Activated T-helper 2 cell treated with anti-CD3 and anti-CD28 coated beads, Interferon-gamma antibody, Interleukin-2, Interleukin-4, amounts not matched to agents 10 μg/mL and 5 μg/mL and 100 μg/mL, durations not matched to agents 14 hours and 24 hours and 36 hours (primary cell): ENCODE results near the gene ZFPM1. TPM values are rescaled to one million over a fixed set of nuclear protein-coding genes. Genes with fewer than 3 reads are reported as not detected.

Experiments
- DNase-seq: peaks from one replicate; pipeline ENCODE4 v3.0.0; 2021; ENCODE audit warnings: low spot score
- H3K27ac Mint-ChIP-seq: one replicate; pipeline ENCODE4 v1.8.0; 2021; ENCODE audit warnings: mixed read lengths
- H3K27me3 Mint-ChIP-seq: one replicate; pipeline ENCODE4 v1.8.0; 2021; ENCODE audit warnings: low read depth, mixed read lengths
- H3K36me3 Mint-ChIP-seq: one replicate; pipeline ENCODE4 v1.8.0; 2021; ENCODE audit warnings: low read depth, mixed read lengths
- H3K4me1 Mint-ChIP-seq: one replicate; pipeline ENCODE4 v1.8.0; 2021; ENCODE audit warnings: low read depth, mixed read lengths
- H3K4me3 Mint-ChIP-seq: one replicate; pipeline ENCODE4 v1.8.0; 2021; ENCODE audit warnings: low read depth, mild to moderate bottlenecking, moderate library complexity, mixed read lengths
- H3K9me3 Mint-ChIP-seq: one replicate; pipeline ENCODE4 v1.8.0; 2021; ENCODE audit warnings: mixed read lengths
- intact Hi-C: fragments of 100-400 bp; cut with micrococcal nuclease; formaldehyde crosslinking; loops from one replicate; pipeline ENCODE4 v1.15.1; 2023
- total RNA-seq: library from RNA; stranded (reverse); gene quantifications from 2 replicates; pipeline ENCODE4 v1.2.3, GENCODE V29; 2022

The ZFPM1 gene
- total RNA-seq, 1 donor from 2014 or later, result 14.5 TPM

- H3K4me3 Mint-ChIP-seq, result no peak overlapping the region
- H3K4me1 Mint-ChIP-seq, result no peaks in the 10 kb centered on the region
- no peaks in the 10 kb centered on the region for H3K36me3 Mint-ChIP-seq
- no peaks in the 10 kb centered on the region for H3K9me3 Mint-ChIP-seq
- no peaks in the 10 kb centered on the region for H3K27me3 Mint-ChIP-seq
- intact Hi-C loops, result no loop called here
- H3K27ac Mint-ChIP-seq, result no peak overlapping the region
- no peak for DNase-seq
Measured at GRCh38 chr16:88489163-88489741, 36.2 kb downstream of the ZFPM1 start.

DNA sequence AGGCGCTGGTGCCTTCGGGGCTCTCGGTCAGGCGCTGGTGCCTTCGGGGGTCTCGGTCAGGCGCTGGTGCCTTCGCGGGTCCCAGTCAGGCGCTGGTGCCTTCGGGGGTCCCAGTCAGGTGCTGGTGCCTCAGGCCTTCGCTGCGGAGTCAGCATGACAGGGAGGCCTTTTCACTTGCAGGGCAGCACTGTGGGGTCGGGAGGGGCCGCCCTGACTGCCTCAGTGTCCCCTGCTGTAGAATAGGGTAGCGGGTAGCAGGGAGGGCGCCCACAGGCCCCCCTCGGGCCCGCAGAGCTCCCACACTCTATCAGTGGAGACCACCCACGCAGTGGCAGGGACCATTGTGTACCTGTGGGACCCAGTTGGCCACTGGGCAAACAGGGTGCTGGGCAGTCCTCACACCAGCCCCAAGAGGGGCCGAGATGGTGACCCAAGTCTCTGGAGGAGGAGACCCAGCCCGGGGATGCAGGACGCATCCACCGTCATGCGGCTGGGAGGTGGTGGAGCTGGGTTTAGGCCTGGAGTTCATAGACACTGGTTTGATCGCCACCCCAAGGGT is 38.0 kb downstream of the ZFPM1 start:
- H3K4me1 Mint-ChIP-seq, result no peaks in the 10 kb centered on the region
- intact Hi-C loops, result no loop called here
- no peak overlapping the region for H3K27ac Mint-ChIP-seq
- no peaks in the 10 kb centered on the region for H3K36me3 Mint-ChIP-seq
- no peaks in the 10 kb centered on the region for H3K27me3 Mint-ChIP-seq
- DNase-seq, result no peak
- H3K9me3 Mint-ChIP-seq, result no peaks in the 10 kb centered on the region
- no peak overlapping the region for H3K4me3 Mint-ChIP-seq

DNA sequence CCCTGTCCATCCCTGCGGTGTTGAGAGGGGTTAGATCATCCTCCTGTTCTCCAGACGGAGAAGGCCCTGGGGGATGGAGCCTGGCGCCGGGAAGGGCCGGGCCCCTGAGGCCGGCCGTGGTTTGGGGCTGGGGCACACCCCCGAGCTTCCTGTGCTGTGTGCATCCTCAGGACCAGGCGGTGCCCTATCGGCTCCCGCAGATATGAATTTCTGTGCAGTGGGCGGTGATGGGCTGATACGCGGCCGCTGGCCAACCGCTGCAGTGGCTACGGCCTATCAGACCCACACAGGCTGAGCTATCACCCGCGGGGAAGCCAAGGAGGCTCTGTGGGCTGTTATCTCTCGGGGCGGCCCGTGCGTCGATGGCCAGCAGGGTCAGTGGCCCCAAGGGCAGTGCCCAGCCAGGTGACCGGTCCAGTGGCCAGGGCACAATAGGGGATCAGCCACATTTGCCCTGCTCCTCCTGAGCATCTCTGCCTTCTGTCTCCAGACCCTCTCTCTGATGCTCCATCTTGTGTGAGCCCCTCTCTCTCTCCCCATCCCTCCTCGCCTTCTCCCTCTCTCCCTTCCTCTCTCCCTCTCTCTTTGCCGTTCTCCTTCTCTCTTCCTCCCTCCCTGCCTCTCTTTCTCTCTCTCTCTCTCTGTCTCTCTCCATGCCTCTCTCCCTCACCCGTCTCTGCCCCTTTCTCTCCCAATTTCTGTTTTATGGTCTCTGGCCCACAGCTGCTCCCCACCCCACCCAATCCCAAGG is 38.7 kb downstream of the ZFPM1 start:
- H3K27me3 Mint-ChIP-seq, result no peaks in the 10 kb centered on the region
- no peak overlapping the region for H3K27ac Mint-ChIP-seq
- H3K36me3 Mint-ChIP-seq, result no peaks in the 10 kb centered on the region
- intact Hi-C loops, result no loop called here
- no peaks in the 10 kb centered on the region for H3K9me3 Mint-ChIP-seq
- H3K4me3 Mint-ChIP-seq, result no peak overlapping the region
- no peaks in the 10 kb centered on the region for H3K4me1 Mint-ChIP-seq
- DNase-seq, result no peak

DNA sequence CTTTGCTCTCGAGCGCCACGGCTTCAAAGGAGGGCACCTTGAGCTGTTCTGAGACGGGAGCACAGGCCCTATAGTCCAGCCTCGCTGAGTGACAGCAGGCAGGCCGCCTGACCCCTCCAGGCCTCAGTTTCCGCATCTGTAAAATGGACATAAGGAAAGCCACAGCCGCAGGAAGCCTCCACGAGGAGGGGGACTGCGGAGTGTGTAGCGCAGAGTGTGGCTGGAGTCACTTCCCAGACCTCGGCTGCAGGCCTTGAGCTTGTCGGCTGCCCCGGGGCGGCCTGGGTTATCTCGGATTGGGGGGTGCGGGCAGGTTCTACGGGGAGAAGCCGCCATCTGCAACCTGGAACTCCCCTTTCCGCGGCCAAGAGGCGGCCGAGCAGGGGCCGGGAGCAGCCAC is 40.8 kb downstream of the ZFPM1 start:
- intact Hi-C loops, result no loop called here
- Mint-ChIP-seq H3K36me3 (no peaks in the 10 kb centered on the region), H3K9me3 (no peaks in the 10 kb centered on the region), H3K27me3 (no peaks in the 10 kb centered on the region), H3K4me1 (no peaks in the 10 kb centered on the region), H3K4me3 (no peak overlapping the region), H3K27ac (no peak overlapping the region)
- no peak for DNase-seq

GRCh38 chr16:88494335-88495154 is 41.5 kb downstream of the ZFPM1 start:
- Mint-ChIP-seq H3K4me1 (no peaks in the 10 kb centered on the region), H3K27me3 (no peaks in the 10 kb centered on the region), H3K27ac (no peak overlapping the region), H3K4me3 (no peak overlapping the region), H3K36me3 (no peaks in the 10 kb centered on the region), H3K9me3 (no peaks in the 10 kb centered on the region)
- intact Hi-C loops, result no loop called here
- DNase-seq, result no peak

GRCh38 chr16:88495268-88495772 is 42.2 kb downstream of the ZFPM1 start:
- H3K36me3 Mint-ChIP-seq, result no peaks in the 10 kb centered on the region
- H3K27ac Mint-ChIP-seq, result no peak overlapping the region
- no peaks in the 10 kb centered on the region for H3K27me3 Mint-ChIP-seq
- intact Hi-C loops, result no loop called here
- no peaks in the 10 kb centered on the region for H3K9me3 Mint-ChIP-seq
- DNase-seq, result no peak
- H3K4me3 Mint-ChIP-seq, result no peak overlapping the region
- H3K4me1 Mint-ChIP-seq, result no peaks in the 10 kb centered on the region

DNA sequence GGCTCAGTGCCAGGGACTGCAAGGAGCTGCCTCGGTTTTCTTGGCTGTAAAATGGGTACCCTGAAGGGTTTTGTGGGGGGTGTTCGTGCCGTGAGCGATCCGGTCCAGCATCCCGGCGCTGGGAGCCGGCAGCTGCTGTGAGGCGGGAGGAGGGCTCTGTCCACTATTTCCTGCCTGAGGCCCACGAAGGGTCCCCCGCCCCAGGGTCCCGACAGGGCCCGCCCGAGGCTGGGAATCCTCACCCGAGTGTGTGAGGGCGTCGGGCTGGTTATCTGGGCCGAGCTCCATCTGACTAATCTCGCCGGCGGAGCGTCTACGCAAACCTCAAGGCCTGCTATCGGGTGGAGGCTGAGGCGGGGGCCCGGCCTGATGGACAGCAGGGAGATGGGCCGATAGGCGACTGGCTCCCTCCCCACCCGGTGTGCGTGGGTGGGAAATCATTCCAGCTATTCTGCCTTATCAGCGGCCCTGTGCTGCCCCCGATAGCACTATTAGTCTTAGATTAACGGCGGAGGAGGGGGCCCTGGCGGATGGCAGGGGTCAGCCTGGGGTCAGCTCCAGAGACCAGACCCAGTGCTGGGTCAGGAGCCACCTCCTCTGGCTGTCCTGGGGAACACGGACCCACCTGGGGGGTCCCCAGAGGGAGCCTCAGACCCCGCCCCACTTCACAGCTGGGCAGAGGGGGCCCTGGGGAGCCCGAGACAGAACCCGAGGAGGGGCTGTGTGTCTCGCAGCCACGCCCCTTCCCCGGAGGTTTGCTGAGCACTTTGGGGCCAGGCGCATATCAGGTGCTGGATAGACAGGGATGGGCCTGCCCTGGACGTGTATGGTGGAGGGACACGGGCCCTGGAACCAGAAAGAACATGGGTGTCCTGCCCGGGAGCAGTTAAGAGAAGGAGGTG is 44.7 kb downstream of the ZFPM1 start:
- Mint-ChIP-seq H3K27me3 (no peaks in the 10 kb centered on the region), H3K4me3 (no peak overlapping the region), H3K27ac (no peak overlapping the region), H3K4me1 (no peaks in the 10 kb centered on the region), H3K9me3 (no peaks in the 10 kb centered on the region), H3K36me3 (no peaks in the 10 kb centered on the region)
- DNase-seq, result no peak
- intact Hi-C loops, result no loop called here

DNA sequence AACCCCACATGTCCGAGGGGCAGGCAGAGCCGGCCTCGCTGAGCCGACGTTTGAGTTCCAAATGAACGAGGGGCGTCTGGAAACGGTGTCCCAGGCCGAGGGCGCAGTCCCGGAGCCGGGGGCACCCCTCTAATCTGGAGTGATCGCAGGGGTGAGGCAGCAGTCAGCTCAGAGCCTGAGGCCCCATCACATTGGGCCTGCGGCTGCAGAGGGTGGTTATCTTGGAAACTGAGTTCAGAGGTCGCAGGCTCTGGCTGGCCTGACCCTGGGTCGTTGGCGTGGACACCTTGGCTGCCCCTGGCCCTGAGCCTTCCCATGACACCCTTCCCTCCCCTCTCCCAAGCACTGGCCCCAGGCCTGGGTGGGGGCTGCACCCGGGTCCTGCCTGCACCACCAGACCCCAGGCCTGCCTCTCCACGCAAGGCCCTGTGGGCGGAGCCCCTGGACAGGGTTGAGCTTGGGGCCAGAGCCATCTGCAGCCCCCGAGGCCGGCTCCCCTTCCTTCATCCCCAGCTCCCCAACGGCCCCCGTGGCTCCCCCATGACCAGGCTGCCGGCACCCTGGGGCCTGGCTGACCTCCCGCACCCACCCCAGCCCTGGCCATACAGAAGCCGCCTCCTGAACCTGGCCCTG is 45.6 kb downstream of the ZFPM1 start:
- Mint-ChIP-seq H3K4me3 (no peak overlapping the region), H3K9me3 (no peaks in the 10 kb centered on the region), H3K36me3 (no peaks in the 10 kb centered on the region), H3K4me1 (no peaks in the 10 kb centered on the region), H3K27me3 (no peaks in the 10 kb centered on the region), H3K27ac (no peak overlapping the region)
- intact Hi-C loops, result no loop called here
- DNase-seq, result no peak

DNA sequence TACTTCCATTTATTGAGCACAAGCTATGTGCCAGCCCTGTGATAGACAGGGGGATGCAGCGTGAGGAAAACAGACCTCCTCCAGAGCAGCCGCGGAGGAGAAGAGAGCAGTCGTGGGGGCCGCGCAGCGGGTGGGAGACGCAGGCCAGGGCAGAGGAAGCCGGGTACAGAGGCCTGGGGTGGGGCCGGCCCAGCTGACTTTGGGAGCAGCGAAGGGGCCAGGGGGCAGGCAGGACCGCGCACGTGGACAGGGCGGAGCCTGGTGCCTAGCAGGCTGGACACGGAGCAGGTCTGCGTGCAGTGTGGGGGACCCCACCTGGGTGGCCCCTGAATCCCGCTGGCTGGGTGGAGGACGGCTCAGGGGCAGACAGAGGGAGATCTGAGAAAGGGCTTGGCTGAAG is 46.2 kb downstream of the ZFPM1 start:
- Mint-ChIP-seq H3K36me3 (no peaks in the 10 kb centered on the region), H3K4me3 (no peak overlapping the region), H3K27me3 (no peaks in the 10 kb centered on the region), H3K27ac (no peak overlapping the region), H3K4me1 (no peaks in the 10 kb centered on the region), H3K9me3 (no peaks in the 10 kb centered on the region)
- no peak for DNase-seq
- intact Hi-C loops, result no loop called here

- no peaks in the 10 kb centered on the region for H3K36me3 Mint-ChIP-seq
- H3K4me1 Mint-ChIP-seq, result no peaks in the 10 kb centered on the region
- intact Hi-C loops, result no loop called here
- no peak for DNase-seq
- H3K27ac Mint-ChIP-seq, result no peak overlapping the region
- H3K27me3 Mint-ChIP-seq, result no peaks in the 10 kb centered on the region
- H3K4me3 Mint-ChIP-seq, result no peak overlapping the region
- no peaks in the 10 kb centered on the region for H3K9me3 Mint-ChIP-seq
Measured at GRCh38 chr16:88499836-88500251, 46.8 kb downstream of the ZFPM1 start.

GRCh38 chr16:88500255-88500661 is 47.2 kb downstream of the ZFPM1 start:
- intact Hi-C loops, result no loop called here
- H3K27ac Mint-ChIP-seq, result no peak overlapping the region
- no peaks in the 10 kb centered on the region for H3K4me1 Mint-ChIP-seq
- no peaks in the 10 kb centered on the region for H3K9me3 Mint-ChIP-seq
- H3K27me3 Mint-ChIP-seq, result no peaks in the 10 kb centered on the region
- H3K4me3 Mint-ChIP-seq, result no peak overlapping the region
- no peaks in the 10 kb centered on the region for H3K36me3 Mint-ChIP-seq
- no peak for DNase-seq

GRCh38 chr16:88502371-88502770 is 49.3 kb downstream of the ZFPM1 start:
- no peaks in the 10 kb centered on the region for H3K36me3 Mint-ChIP-seq

More at GRCh38 chr16:88502371-88502770, 49.3 kb downstream of the ZFPM1 start:
- intact Hi-C loops, result no loop called here
- no peaks in the 10 kb centered on the region for H3K27me3 Mint-ChIP-seq
- no peaks in the 10 kb centered on the region for H3K4me1 Mint-ChIP-seq
- no peak overlapping the region for H3K27ac Mint-ChIP-seq
- no peak overlapping the region for H3K4me3 Mint-ChIP-seq
- no peak for DNase-seq
- no peaks in the 10 kb centered on the region for H3K9me3 Mint-ChIP-seq
